Measurements from ENCODE around the gene COL17A1.

Gene COL17A1

GRCh38 chr10:103995134-103995533, 90.5 kb downstream of the COL17A1 start:
- TF ChIP-seq, protein P1, sequence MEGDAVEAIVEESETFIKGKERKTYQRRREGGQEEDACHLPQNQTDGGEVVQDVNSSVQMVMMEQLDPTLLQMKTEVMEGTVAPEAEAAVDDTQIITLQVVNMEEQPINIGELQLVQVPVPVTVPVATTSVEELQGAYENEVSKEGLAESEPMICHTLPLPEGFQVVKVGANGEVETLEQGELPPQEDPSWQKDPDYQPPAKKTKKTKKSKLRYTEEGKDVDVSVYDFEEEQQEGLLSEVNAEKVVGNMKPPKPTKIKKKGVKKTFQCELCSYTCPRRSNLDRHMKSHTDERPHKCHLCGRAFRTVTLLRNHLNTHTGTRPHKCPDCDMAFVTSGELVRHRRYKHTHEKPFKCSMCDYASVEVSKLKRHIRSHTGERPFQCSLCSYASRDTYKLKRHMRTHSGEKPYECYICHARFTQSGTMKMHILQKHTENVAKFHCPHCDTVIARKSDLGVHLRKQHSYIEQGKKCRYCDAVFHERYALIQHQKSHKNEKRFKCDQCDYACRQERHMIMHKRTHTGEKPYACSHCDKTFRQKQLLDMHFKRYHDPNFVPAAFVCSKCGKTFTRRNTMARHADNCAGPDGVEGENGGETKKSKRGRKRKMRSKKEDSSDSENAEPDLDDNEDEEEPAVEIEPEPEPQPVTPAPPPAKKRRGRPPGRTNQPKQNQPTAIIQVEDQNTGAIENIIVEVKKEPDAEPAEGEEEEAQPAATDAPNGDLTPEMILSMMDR (IDR thresholded peaks at IDR 0.05; ENCODE audit: low read depth, low read length) = no peak
- no peak for DNase-seq (ENCODE audit: extremely low read depth, low read depth)

DNA sequence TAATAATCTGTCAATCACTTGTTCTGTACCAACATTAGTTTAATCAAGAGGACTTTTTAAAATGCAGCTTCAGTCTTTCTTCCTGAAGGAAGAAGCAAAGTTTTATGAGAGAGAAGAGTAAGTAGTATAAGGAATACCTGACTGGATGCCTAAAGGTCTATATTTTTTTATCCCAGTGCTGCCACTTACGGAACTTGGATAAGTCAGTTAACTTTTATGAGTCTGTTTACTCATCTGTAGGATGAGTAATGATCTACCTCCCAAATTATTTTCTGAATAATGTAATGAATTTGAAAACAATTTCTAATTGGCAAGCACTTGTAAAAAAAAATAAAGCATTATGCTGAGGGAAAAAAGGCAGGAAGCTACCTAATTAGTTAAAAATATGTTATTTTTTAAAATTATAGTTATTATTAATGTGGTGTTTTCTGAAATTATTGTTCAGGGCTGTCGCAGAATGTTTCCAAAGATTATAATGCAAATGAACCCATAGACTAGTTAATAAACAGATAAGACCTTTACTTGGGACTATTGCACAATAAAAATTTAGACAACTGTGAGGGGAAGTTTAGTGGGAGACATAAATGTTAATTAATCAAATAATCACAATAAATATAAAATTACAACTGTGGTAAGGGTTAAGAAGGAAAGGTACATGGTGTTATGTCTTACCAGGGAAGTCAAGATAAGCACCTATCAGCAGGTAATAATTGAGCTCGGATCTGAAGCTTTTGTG, 94.1 kb downstream of the COL17A1 start:
- TF ChIP-seq, protein P1 (IDR thresholded peaks at IDR 0.05; ENCODE audit: low read depth, low read length) = no peak
- no peak for DNase-seq (ENCODE audit: extremely low read depth, low read depth)

DNA sequence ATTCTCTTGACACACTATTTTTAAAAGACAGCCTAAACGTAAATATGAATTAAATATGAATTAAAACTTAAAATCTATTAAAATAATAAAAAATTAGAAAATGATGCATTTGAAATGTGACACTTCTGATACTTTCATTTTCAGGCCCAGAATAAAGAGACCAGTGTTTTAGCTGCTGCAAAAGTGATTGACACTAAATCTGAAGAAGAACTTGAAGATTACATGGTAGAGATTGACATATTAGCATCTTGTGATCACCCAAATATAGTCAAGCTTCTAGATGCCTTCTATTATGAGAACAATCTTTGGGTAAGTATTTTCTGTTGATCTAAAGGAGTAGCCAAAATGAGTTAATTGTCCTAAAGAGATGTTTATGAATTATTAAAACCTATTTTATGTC, 95.1 kb downstream of the COL17A1 start:
- no peak for DNase-seq (ENCODE audit: extremely low read depth, low read depth)
- TF ChIP-seq, protein P1 (IDR thresholded peaks at IDR 0.05; ENCODE audit: low read depth, low read length) = no peak

- no peak for DNase-seq (ENCODE audit: extremely low read depth, low read depth)
- TF ChIP-seq, protein P1 (IDR thresholded peaks at IDR 0.05; ENCODE audit: low read depth, low read length) = no peak
Observed at GRCh38 chr10:103990121-103990520, 95.6 kb downstream of the COL17A1 start.

DNA sequence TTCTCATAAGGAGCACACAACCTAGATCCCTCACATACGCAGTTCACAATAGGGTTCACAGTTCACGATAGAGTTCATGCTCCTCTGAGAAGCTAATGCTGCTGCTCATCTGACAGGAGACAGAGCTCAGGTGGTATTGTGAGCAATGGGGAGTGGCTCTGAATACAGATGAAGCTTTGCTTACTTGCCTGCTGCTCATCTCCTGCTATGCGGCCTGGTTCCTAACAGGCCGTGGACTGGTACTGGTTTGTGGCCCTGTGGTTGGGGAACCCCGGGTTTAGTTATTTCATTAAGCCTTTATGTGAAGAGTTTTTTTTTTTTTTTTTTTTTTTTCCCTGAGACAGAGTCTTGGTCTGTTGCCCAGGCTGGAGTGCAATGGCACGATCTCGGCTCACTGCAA, 99.3 kb downstream of the COL17A1 start:
- no peak for DNase-seq (ENCODE audit: extremely low read depth, low read depth)
- TF ChIP-seq, protein P1 (IDR thresholded peaks at IDR 0.05; ENCODE audit: low read depth, low read length) = no peak

DNA sequence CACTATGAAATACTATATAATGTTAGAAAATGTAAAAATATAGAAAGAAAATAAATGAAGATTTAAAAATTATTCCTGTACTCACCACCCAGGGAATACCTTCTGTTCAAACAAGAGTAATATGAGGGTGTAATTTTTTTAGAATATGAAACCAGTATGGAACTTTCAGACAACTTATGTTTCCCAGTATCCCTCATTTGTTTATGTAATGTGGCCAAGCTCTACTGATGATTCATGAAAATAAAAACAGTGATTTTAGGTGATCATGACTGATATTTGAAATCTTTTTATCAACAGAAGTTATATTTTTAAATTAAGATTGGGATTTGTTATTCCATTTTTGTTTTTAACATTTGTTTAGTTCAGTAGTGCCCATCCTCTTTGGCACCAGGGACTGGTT, 100.0 kb downstream of the COL17A1 start:
- TF ChIP-seq, protein P1 (IDR thresholded peaks at IDR 0.05; ENCODE audit: low read depth, low read length) = no peak
- DNase-seq (ENCODE audit: extremely low read depth, low read depth) = no peak

DNA sequence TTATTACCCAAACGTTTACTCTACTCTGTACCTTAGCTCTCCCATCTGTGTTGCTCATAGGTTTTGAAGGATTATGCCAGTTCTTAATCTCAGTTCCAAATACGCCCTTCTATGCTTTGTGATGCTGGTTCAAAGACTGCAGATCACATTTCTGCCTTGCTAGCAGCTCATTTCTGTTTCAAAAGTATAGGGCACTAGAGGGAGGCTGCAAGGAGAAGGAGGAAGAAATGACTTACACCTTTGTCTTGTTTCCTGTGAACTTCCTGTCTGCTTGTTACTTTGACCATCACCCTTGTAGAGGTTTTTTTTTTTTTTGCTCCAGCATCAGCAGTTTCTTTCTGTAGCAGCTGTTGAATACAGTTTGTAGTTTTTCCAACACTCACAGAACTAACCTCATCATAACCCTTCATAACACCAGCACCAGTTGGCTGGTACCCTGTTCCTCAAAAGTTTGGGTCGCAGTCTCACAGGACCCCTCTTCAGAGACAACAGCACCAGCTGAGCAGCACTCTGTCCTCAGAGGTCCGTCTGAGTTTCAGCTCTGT, 102.2 kb downstream of the COL17A1 start:
- DNase-seq (ENCODE audit: extremely low read depth, low read depth) = no peak
- TF ChIP-seq, protein P1 (IDR thresholded peaks at IDR 0.05; ENCODE audit: low read depth, low read length) = no peak

Measured in AG09319 (cell line).